Measurements from ENCODE around the gene DNASE1L1.

The DNASE1L1 gene

GRCh38 chrX:154448484-154448883 lies 39.4 kb upstream of the DNASE1L1 start:
- peaks cover 0 to 39% (median 10%) of the 10 kb centered on the region in 4 experiments for H3K36me3 ChIP-seq (ENCODE audit: control insufficient read depth in 4 of 4, insufficient read depth in 4 of 4, low read length in 3 of 4)
- 98% methylated on average over 9 of the region's 14 CpGs for whole genome bisulfite sequencing (ENCODE audit: insufficient coverage)
- no peak overlapping the region for H3K27ac ChIP-seq (ENCODE audit: insufficient read depth in 1 of 2, low read depth in 1 of 2, low read length in 2 of 2, poor library complexity in 1 of 2, severe bottlenecking in 2 of 2)
- H3K4me1 ChIP-seq (ENCODE audit: control extremely low read depth in 1 of 4, control insufficient read depth in 4 of 4, insufficient read depth in 4 of 4, low read length in 3 of 4) = peaks cover 0 to 11% (median 9%) of the 10 kb centered on the region in 4 experiments
- H3K4me3 ChIP-seq (ENCODE audit: control insufficient read depth in 1 of 7, extremely low read depth in 1 of 7, insufficient read depth in 4 of 7, low read depth in 2 of 7, low read length in 6 of 7) = no peak overlapping the region
- ChIA-PET CTCF (no interaction called here), POLR2A (interaction anchor here (0.6 to 1.0 kb wide), 2 partner anchors 10 to 729 kb away, joined by 3 to 5 read pairs; partner anchors contain the start of gene PLXNA3)
- peaks cover 0 to 7% (median 0%) of the 10 kb centered on the region in 5 experiments for H3K27me3 ChIP-seq (replicated peaks in 2 of 5; ENCODE audit: control insufficient read depth in 4 of 5, insufficient read depth in 5 of 5, low read length in 4 of 5)
- H3K9me3 ChIP-seq (ENCODE audit: control extremely low read depth in 1 of 5, control insufficient read depth in 4 of 5, insufficient read depth in 2 of 5, low read depth in 1 of 5, low read length in 4 of 5) = no peaks in the 10 kb centered on the region
- no peak for DNase-seq

DNA sequence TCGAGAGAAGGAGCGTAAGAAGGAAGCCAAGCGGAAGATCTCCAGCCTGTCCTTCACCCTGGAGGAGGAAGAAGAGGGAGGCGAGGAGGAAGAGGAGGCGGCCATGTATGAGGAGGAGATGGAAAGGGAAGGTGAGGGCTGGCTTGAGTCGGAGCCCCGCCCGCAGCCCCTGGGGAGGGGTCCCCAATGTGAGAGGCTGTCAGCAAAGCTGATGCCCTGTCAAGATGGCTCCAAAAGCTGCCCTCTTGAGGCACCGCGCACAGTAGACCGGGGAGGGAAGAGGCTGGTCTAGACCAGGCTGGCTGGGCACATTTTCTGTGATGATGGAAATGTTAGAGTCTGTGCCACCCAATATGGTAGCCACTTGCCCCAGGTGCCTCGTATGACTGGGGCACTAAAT lies 37.4 kb upstream of the DNASE1L1 start:
- CTCF ChIA-PET = interaction anchor here (1.0 kb wide), 1 partner anchor 36 kb away, joined by 3 read pairs; no protein-coding TSS in a partner anchor

DNA sequence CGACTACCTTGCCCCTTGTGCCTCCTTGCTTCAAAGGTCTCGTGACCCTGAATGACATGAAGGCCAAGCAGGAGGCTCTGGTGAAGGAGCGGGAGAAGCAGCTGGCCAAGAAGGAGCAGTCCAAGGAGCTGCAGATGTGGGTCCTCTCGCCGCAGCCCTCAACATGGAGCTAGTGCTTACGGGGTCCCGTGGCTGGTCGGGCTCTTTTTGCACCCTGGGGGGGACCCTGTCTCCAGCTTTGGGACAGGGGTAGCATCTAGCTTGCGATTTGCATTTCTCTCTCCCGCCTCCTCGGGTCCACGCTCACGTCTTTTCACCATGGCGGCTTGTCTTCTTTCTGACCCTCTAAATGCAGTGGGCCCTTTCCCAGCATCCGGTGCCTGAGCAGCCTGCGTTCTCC lies 36.7 kb upstream of the DNASE1L1 start:
- Histone ChIP-seq H3K36me3 (ENCODE audit: control insufficient read depth in 4 of 4, insufficient read depth in 4 of 4, low read length in 3 of 4) (peaks cover 3 to 50% (median 20%) of the 10 kb centered on the region in 4 experiments), H3K27me3 (replicated peaks in 2 of 5; ENCODE audit: control insufficient read depth in 4 of 5, insufficient read depth in 5 of 5, low read length in 4 of 5) (peaks cover 0 to 5% (median 0%) of the 10 kb centered on the region in 5 experiments), H3K4me3 (ENCODE audit: control insufficient read depth in 1 of 7, extremely low read depth in 1 of 7, insufficient read depth in 4 of 7, low read depth in 2 of 7, low read length in 6 of 7) (no peak overlapping the region), H3K9me3 (ENCODE audit: control extremely low read depth in 1 of 5, control insufficient read depth in 4 of 5, insufficient read depth in 2 of 5, low read depth in 1 of 5, low read length in 4 of 5) (no peaks in the 10 kb centered on the region), H3K4me1 (ENCODE audit: control extremely low read depth in 1 of 4, control insufficient read depth in 4 of 4, insufficient read depth in 4 of 4, low read length in 3 of 4) (peaks cover 0 to 15% (median 12%) of the 10 kb centered on the region in 4 experiments), H3K27ac (ENCODE audit: insufficient read depth in 1 of 2, low read depth in 1 of 2, low read length in 2 of 2, poor library complexity in 1 of 2, severe bottlenecking in 2 of 2) (no peak overlapping the region)
- ChIA-PET CTCF (interaction anchor here (1.0 kb wide), 2 partner anchors 11 to 36 kb away, joined by 3 read pairs; no protein-coding TSS in a partner anchor), POLR2A (interaction anchor here (1.3 kb wide), 1 partner anchor 37 kb away, joined by 5 read pairs; the partner anchor contains the start of gene DNASE1L1)
- DNase-seq = no peak
- WGBS (ENCODE audit: insufficient coverage) = 96% methylated on average over 16 of the region's 16 CpGs

More for the DNA sequence above, 37.4 kb upstream of the DNASE1L1 start:
- peaks cover 3 to 47% (median 16%) of the 10 kb centered on the region in 4 experiments for H3K36me3 ChIP-seq (ENCODE audit: control insufficient read depth in 4 of 4, insufficient read depth in 4 of 4, low read length in 3 of 4)
- no peak for DNase-seq
- H3K4me3 ChIP-seq (ENCODE audit: control insufficient read depth in 1 of 7, extremely low read depth in 1 of 7, insufficient read depth in 4 of 7, low read depth in 2 of 7, low read length in 6 of 7) = no peak overlapping the region
- peaks cover 0 to 15% (median 12%) of the 10 kb centered on the region in 4 experiments for H3K4me1 ChIP-seq (ENCODE audit: control extremely low read depth in 1 of 4, control insufficient read depth in 4 of 4, insufficient read depth in 4 of 4, low read length in 3 of 4)
- no peaks in the 10 kb centered on the region for H3K9me3 ChIP-seq (ENCODE audit: control extremely low read depth in 1 of 5, control insufficient read depth in 4 of 5, insufficient read depth in 2 of 5, low read depth in 1 of 5, low read length in 4 of 5)
- H3K27me3 ChIP-seq (replicated peaks in 2 of 5; ENCODE audit: control insufficient read depth in 4 of 5, insufficient read depth in 5 of 5, low read length in 4 of 5) = peaks cover 0 to 5% (median 0%) of the 10 kb centered on the region in 5 experiments
- H3K27ac ChIP-seq (ENCODE audit: insufficient read depth in 1 of 2, low read depth in 1 of 2, low read length in 2 of 2, poor library complexity in 1 of 2, severe bottlenecking in 2 of 2) = no peak overlapping the region
- POLR2A ChIA-PET = interaction anchor here (1.3 kb wide), 1 partner anchor 37 kb away, joined by 5 read pairs; the partner anchor contains the start of gene DNASE1L1
- 92% methylated on average over 12 of the region's 12 CpGs for WGBS (ENCODE audit: insufficient coverage)

DNA sequence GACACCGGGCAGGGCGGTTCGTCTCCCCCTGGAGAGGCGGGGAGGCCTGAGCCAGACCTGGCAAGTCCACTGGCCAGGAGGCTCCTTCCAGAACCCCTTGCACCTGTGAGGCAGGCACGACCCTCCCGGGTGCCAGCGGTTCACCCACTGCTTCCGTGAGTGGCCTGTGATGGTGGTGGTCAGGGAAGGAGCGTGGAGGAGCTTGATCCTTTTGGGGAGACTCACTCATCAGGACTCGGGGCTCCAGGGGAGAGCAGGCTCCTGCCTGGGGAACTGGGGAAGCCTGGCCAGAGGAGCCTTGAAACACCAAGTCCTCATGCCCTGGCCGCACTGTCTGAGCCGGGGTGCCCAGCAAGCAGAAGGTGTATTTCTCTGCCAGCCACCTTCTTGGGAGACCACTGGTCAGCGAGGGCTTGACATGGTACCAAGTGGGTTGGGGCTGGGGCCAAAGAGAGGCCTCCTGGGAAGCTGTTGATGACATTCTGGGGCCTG lies 35.7 kb upstream of the DNASE1L1 start:
- Histone ChIP-seq H3K4me3 (ENCODE audit: control insufficient read depth in 1 of 7, extremely low read depth in 1 of 7, insufficient read depth in 4 of 7, low read depth in 2 of 7, low read length in 6 of 7) (peak overlapping the region in 4 of 7 experiments; percentile 29 to 70 (median 62)), H3K27ac (ENCODE audit: insufficient read depth in 1 of 2, low read depth in 1 of 2, low read length in 2 of 2, poor library complexity in 1 of 2, severe bottlenecking in 2 of 2) (no peak overlapping the region), H3K27me3 (replicated peaks in 2 of 5; ENCODE audit: control insufficient read depth in 4 of 5, insufficient read depth in 5 of 5, low read length in 4 of 5) (peaks cover 0 to 5% (median 0%) of the 10 kb centered on the region in 5 experiments), H3K4me1 (ENCODE audit: control extremely low read depth in 1 of 4, control insufficient read depth in 4 of 4, insufficient read depth in 4 of 4, low read length in 3 of 4) (peaks cover 0 to 15% (median 12%) of the 10 kb centered on the region in 4 experiments), H3K9me3 (ENCODE audit: control extremely low read depth in 1 of 5, control insufficient read depth in 4 of 5, insufficient read depth in 2 of 5, low read depth in 1 of 5, low read length in 4 of 5) (no peaks in the 10 kb centered on the region), H3K36me3 (ENCODE audit: control insufficient read depth in 4 of 4, insufficient read depth in 4 of 4, low read length in 3 of 4) (peaks cover 3 to 49% (median 20%) of the 10 kb centered on the region in 4 experiments)
- WGBS (ENCODE audit: insufficient coverage) = 92% methylated on average over 11 of the region's 13 CpGs
- ChIA-PET CTCF (no interaction called here), POLR2A (no interaction called here)
- no peak for DNase-seq

DNA sequence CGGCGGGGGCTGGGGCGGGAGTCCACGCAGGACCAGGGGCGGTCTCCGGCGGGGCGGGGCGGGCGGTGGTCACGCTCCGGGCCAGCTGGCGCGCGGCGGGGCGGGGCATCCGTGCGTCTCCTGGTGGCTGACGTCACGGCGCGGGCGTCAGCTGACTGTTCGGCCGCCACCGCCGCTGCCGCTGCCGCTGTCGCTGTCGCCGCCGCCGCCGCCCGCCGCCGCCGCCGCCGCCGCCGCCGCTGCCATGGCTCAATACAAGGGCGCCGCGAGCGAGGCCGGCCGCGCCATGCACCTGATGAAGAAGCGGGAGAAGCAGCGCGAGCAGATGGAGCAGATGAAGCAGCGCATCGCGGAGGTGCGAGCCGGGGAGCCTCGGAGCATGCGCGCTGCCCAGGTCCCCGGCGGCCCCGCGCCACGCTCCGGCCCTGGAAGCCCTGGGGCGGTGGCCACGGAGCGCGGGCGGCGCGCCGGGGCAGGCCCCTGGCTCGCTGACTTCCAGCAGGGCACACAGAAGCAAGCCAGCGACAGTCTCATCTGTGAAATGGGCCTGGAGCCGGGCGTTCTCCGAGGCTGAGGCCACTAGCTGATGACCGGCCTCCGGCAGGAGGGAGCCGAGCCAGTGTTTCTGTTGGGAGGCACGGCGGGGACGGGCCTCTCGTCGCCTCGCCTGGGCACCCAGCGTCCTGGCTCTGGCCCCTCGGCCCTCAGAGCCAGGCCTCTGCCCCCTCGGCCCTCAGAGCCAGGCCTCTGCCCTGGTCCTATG lies 35.1 kb upstream of the DNASE1L1 start, which contains the start of gene FAM50A:
TSS of gene FAM50A (plus strand) at position 150 of the 763 bp plus-strand sequence. CDS start at position 245, 95 bp downstream.
- peaks cover 3 to 44% (median 19%) of the 10 kb centered on the region in 4 experiments for H3K36me3 ChIP-seq (ENCODE audit: control insufficient read depth in 4 of 4, insufficient read depth in 4 of 4, low read length in 3 of 4)
- H3K4me1 ChIP-seq (ENCODE audit: control extremely low read depth in 1 of 4, control insufficient read depth in 4 of 4, insufficient read depth in 4 of 4, low read length in 3 of 4) = peaks cover 0 to 15% (median 12%) of the 10 kb centered on the region in 4 experiments
- POLR2A ChIA-PET = no interaction called here
- DNase-seq = peak; percentile 42 to 68 (median 52)
- H3K27ac ChIP-seq (ENCODE audit: insufficient read depth in 1 of 2, low read depth in 1 of 2, low read length in 2 of 2, poor library complexity in 1 of 2, severe bottlenecking in 2 of 2) = no peak within 1 kb of the TSS
- 27% methylated on average over 85 of the region's 94 CpGs for WGBS (ENCODE audit: insufficient coverage)
- H3K27me3 ChIP-seq (replicated peaks in 2 of 5; ENCODE audit: control insufficient read depth in 4 of 5, insufficient read depth in 5 of 5, low read length in 4 of 5) = peaks cover 0 to 5% (median 0%) of the 10 kb centered on the region in 5 experiments
- no peaks in the 10 kb centered on the region for H3K9me3 ChIP-seq (ENCODE audit: control extremely low read depth in 1 of 5, control insufficient read depth in 4 of 5, insufficient read depth in 2 of 5, low read depth in 1 of 5, low read length in 4 of 5)
- peak within 1 kb of the TSS in 6 of 7 experiments; percentile 15 to 70 (median 44) for H3K4me3 ChIP-seq (ENCODE audit: control insufficient read depth in 1 of 7, extremely low read depth in 1 of 7, insufficient read depth in 4 of 7, low read depth in 2 of 7, low read length in 6 of 7)
- CTCF ChIA-PET = interaction anchor here (1.3 kb wide), 1 partner anchor 71 kb away, joined by 3 read pairs; no protein-coding TSS in a partner anchor

- Histone ChIP-seq H3K4me1 (ENCODE audit: control extremely low read depth in 1 of 4, control insufficient read depth in 4 of 4, insufficient read depth in 4 of 4, low read length in 3 of 4) (peaks cover 0 to 15% (median 12%) of the 10 kb centered on the region in 4 experiments), H3K27ac (ENCODE audit: insufficient read depth in 1 of 2, low read depth in 1 of 2, low read length in 2 of 2, poor library complexity in 1 of 2, severe bottlenecking in 2 of 2) (no peak overlapping the region), H3K36me3 (ENCODE audit: control insufficient read depth in 4 of 4, insufficient read depth in 4 of 4, low read length in 3 of 4) (peaks cover 3 to 41% (median 22%) of the 10 kb centered on the region in 4 experiments), H3K9me3 (ENCODE audit: control extremely low read depth in 1 of 5, control insufficient read depth in 4 of 5, insufficient read depth in 2 of 5, low read depth in 1 of 5, low read length in 4 of 5) (no peaks in the 10 kb centered on the region), H3K27me3 (replicated peaks in 2 of 5; ENCODE audit: control insufficient read depth in 4 of 5, insufficient read depth in 5 of 5, low read length in 4 of 5) (peaks cover 0 to 5% (median 0%) of the 10 kb centered on the region in 5 experiments), H3K4me3 (ENCODE audit: control insufficient read depth in 1 of 7, extremely low read depth in 1 of 7, insufficient read depth in 4 of 7, low read depth in 2 of 7, low read length in 6 of 7) (peak overlapping the region in 5 of 7 experiments; percentile 15 to 61 (median 30))
- ChIA-PET POLR2A (no interaction called here), CTCF (interaction anchor here (1.3 kb wide), 1 partner anchor 70 kb away, joined by 3 read pairs; no protein-coding TSS in a partner anchor)
- peak in 1 of 3 donors; percentile 30 for DNase-seq
- WGBS (ENCODE audit: insufficient coverage) = 33% methylated on average over 8 of the region's 10 CpGs
These were observed 34.4 kb upstream of the DNASE1L1 start for GRCh38 chrX:154443479-154443910.
